Measurements from ENCODE around the gene ZNF646. TPM values are rescaled to one million over a fixed set of nuclear protein-coding genes. Genes with fewer than 3 reads are reported as not detected.

Gene ZNF646
- total and polyA plus RNA-seq, 2 experiments from 2014 or later, result 7.1 to 32.6 TPM

DNA sequence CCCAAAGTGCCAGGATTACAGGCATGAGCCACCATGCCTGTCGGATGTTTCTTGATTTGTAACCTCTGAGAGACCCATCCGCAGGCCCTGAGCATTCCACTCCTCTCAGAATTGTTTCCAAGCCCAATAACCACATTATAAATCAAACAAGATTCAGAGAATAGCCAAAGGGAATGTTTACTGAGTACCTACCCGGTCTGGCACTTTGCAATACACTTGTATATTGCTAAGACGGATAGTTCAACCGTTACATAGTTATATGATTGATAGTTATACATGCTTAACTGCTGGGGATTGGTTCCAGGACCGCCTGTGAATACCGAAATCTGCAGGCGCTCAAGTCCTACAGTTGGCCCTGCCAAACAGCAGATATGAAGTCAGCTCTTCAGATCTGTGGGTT lies 40.2 kb downstream of the ZNF646 start:
- H3K27ac ChIP-seq, result peak overlapping the region; percentile 45
- DNase-seq (ENCODE audit: low read depth in 1 of 2, low spot score in 1 of 2), result no peak
- H3K4me3 ChIP-seq, result no peak overlapping the region
- H3K9me3 ChIP-seq (ENCODE audit: low read depth), result no peaks in the 10 kb centered on the region
- H3K36me3 ChIP-seq, result peaks cover 28% of the 10 kb centered on the region
- TF ChIP-seq, protein P1, sequence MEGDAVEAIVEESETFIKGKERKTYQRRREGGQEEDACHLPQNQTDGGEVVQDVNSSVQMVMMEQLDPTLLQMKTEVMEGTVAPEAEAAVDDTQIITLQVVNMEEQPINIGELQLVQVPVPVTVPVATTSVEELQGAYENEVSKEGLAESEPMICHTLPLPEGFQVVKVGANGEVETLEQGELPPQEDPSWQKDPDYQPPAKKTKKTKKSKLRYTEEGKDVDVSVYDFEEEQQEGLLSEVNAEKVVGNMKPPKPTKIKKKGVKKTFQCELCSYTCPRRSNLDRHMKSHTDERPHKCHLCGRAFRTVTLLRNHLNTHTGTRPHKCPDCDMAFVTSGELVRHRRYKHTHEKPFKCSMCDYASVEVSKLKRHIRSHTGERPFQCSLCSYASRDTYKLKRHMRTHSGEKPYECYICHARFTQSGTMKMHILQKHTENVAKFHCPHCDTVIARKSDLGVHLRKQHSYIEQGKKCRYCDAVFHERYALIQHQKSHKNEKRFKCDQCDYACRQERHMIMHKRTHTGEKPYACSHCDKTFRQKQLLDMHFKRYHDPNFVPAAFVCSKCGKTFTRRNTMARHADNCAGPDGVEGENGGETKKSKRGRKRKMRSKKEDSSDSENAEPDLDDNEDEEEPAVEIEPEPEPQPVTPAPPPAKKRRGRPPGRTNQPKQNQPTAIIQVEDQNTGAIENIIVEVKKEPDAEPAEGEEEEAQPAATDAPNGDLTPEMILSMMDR (IDR thresholded peaks at IDR 0.05; ENCODE audit: low read depth, low read length), result no peak
- H3K27me3 ChIP-seq, result no peaks in the 10 kb centered on the region
- peaks cover 7% of the 10 kb centered on the region for H3K4me1 ChIP-seq (ENCODE audit: low read depth)

DNA sequence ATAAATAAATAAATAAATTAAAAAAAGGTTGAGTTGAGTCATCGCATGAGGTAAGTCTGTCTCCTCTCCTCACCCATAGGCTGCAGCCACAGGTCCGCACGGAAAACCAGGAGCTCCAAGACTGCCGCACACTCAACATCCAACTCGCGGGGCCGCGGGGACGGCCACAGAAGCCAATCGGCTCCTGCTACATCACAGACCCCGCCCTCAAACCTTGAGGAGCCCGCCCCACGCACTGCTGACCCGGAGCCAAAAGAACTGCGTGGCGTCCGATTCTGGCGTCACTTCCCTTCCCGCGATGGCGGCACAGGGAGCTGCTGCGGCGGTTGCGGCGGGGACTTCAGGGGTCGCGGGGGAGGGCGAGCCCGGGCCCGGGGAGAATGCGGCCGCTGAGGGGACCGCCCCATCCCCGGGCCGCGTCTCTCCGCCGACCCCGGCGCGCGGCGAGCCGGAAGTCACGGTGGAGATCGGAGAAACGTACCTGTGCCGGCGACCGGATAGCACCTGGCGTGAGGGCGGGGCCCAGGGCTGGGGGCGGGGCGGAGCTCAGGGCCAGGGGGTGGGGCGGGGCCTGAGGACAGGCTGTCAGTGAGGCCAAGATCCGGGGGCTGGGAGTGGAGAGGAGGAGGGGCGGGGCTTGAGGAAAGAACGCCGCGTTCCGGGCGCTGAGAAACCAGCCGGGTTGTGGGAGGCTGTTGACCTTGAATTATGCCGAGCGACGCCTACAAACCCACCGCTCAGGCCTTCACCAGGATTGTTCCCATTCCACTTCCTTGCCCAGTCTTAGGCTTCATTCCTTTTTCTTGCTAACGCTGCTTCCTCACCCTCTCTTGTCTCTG lies 43.4 kb downstream of the ZNF646 start, which contains the start of gene KAT8:
TSS of gene KAT8 (plus strand) at position 281 of the 839 bp plus-strand sequence. CDS start at position 299, 18 bp downstream.
- Histone ChIP-seq H3K27me3 (no peaks in the 10 kb centered on the region), H3K27ac (peak within 1 kb of the TSS; percentile 94), H3K36me3 (peaks cover 23% of the 10 kb centered on the region), H3K4me3 (peak within 1 kb of the TSS; percentile 96), H3K9me3 (ENCODE audit: low read depth) (no peaks in the 10 kb centered on the region), H3K4me1 (ENCODE audit: low read depth) (peaks cover 7% of the 10 kb centered on the region)
- TF ChIP-seq, protein P1 (IDR thresholded peaks at IDR 0.05; ENCODE audit: low read depth, low read length), result no peak
- peak; percentile 99 for DNase-seq (ENCODE audit: low read depth in 1 of 2, low spot score in 1 of 2)

DNA sequence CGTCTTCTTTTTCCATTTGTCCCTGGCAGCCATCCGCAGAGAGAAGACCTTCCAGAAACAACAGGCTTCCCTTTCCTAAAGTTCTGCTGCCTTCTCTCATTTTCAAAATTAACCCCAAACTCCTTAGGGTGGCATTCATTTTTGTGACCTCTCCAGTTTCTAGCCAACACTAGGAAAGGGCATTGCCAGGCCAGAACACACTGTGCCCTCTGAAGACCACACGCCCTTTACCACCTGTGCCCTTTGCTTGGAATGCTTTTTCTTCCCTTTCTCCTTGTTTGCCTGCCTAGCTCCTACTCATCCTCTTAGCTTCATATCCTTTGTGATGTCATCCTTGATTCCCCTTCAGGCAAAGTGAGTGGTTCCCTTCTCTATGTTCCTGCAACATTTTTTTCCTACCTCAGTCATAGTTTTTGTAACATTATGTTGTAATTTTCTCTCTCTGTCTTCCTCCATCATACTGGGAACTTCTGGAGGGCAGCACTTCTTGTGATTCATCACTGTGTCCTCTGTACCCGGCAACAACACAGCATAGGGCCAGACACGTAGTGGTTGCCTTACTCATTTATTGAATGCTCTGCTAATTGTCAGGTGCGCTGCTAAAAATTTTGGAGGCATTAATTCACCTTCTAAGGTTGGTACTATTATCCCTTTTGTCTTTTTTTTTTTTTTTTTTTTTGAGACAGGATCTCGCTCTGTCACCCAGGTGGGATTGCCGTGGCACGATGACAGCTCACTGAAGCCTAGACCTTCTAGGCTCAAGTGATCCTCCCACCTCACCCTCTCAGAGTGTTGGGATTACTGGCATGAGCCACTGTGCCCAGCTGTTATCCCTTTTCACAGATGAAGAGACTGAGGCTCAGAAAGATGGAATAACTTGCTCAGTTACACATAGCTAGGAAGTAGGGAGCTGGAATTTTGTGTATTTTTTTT lies 44.3 kb downstream of the ZNF646 start:
- H3K36me3 ChIP-seq, result peaks cover 23% of the 10 kb centered on the region
- peak overlapping the region; percentile 96 for H3K4me3 ChIP-seq
- TF ChIP-seq, protein P1 (IDR thresholded peaks at IDR 0.05; ENCODE audit: low read depth, low read length), result no peak
- peaks cover 7% of the 10 kb centered on the region for H3K4me1 ChIP-seq (ENCODE audit: low read depth)
- H3K27me3 ChIP-seq, result no peaks in the 10 kb centered on the region
- no peaks in the 10 kb centered on the region for H3K9me3 ChIP-seq (ENCODE audit: low read depth)
- peak overlapping the region; percentile 94 for H3K27ac ChIP-seq
- peak in 1 of 2 donors; percentile 68 for DNase-seq (ENCODE audit: low read depth in 1 of 2, low spot score in 1 of 2)

DNA sequence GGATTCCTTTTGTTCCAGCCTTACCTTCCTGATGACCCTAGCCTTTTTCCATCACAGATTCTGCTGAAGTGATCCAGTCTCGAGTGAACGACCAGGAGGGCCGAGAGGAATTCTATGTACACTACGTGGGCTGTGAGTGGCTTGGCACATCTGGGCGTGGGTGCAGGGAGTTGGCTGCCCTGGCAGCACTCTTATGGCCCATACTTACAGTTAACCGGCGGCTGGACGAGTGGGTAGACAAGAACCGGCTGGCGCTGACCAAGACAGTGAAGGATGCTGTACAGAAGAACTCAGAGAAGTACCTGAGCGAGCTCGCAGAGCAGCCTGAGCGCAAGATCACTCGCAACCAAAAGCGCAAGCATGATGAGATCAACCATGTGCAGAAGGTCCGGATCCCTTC lies 45.9 kb downstream of the ZNF646 start:
- no peak for DNase-seq (ENCODE audit: low read depth in 1 of 2, low spot score in 1 of 2)
- Histone ChIP-seq H3K36me3 (peaks cover 31% of the 10 kb centered on the region), H3K4me1 (ENCODE audit: low read depth) (peaks cover 7% of the 10 kb centered on the region), H3K27me3 (no peaks in the 10 kb centered on the region), H3K4me3 (no peak overlapping the region), H3K9me3 (ENCODE audit: low read depth) (no peaks in the 10 kb centered on the region), H3K27ac (no peak overlapping the region)
- TF ChIP-seq, protein P1 (IDR thresholded peaks at IDR 0.05; ENCODE audit: low read depth, low read length), result no peak

DNA sequence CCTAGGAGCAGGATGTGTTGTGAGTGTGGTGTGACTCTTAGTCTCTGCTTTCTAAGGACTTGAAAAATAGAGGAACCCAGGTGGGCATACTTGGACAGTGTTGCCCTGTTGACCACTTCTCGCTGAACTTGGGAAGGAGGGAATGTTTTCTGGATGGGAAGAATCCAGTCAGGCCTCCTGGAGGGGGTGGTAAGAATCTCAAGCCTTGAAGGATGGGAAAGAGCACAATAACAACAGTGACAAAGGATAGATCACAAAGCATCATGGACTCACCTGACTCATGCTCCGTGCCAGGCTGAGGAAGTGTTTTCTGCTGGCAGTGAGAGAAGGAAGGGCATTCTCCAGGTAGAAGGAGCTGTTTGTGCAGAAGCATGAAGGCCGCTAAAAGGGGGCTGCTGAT lies 51.6 kb downstream of the ZNF646 start:
- Histone ChIP-seq H3K4me1 (ENCODE audit: low read depth) (no peaks in the 10 kb centered on the region), H3K27me3 (no peaks in the 10 kb centered on the region), H3K9me3 (ENCODE audit: low read depth) (no peaks in the 10 kb centered on the region), H3K4me3 (no peak overlapping the region), H3K27ac (no peak overlapping the region), H3K36me3 (peaks cover 32% of the 10 kb centered on the region)
- TF ChIP-seq, protein P1 (IDR thresholded peaks at IDR 0.05; ENCODE audit: low read depth, low read length), result no peak
- DNase-seq (ENCODE audit: low read depth in 1 of 2, low spot score in 1 of 2), result no peak
